HepG2 (cell line): Measurements from ENCODE around the gene FMNL2.

Experiments
- SIN3A ChIP-seq: IDR thresholded peaks from 2 replicates; pipeline ENCODE4 v1.6.1; 2011; ENCODE audit warnings: low read depth, mild to moderate bottlenecking, control low read depth, low read length, borderline replicate concordance
- TF ChIP-seq, protein P1 (sequence below): IDR thresholded peaks from 2 replicates; pipeline ENCODE4 v1.6.1; 2012; ENCODE audit warnings: inconsistent platforms

DNA sequence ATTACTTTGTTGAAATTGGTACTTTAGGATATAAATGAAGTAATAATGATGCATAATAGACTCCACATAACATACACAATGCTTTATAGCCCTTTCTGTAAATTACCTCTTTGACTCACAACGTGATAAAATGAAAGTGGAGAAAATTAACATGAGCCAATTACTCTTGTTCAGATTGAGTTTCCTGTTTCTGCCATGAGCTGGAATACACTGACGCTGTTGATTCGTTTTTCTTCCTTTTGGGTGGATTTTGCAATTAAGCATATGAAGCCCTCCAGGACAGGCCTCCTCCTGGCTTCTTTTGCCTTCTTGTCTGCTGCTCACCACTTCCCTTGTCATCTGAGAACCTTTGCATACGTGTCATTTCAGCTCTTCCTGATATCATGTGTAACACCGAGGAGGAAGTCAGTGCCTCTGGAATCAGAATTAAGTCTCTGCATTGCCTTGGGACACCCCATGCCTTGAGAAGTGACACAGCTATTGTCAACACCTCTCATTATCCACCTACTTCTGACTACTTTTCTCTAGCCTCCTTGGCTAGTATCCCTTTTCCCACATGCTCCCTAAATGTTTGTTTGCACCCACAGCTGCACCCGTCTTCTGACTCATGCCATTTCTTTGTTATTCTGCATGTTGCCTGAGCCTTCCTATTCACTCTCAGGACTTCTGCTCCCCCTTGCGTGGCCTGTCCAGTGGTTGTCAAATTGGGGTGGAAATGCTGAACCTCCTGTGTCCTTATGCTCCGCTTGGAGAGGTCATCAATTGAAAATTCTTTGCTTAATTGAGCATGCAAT lies 134.1 kb downstream of the FMNL2 start:
- TF ChIP-seq SIN3A, result no peak
- TF ChIP-seq, protein P1, sequence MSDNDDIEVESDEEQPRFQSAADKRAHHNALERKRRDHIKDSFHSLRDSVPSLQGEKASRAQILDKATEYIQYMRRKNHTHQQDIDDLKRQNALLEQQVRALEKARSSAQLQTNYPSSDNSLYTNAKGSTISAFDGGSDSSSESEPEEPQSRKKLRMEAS, result no peak
